HepG2 (cell line): Measurements from ENCODE around the gene CPT1B. TPM values are rescaled to one million over a fixed set of nuclear protein-coding genes. Genes with fewer than 3 reads are reported as not detected.

Experiments used
- GMEB1 ChIP-seq: sonication (generic); formaldehyde crosslinking; IDR thresholded peaks from 2 replicates; pipeline ENCODE4 v1.5.1; 2020; ENCODE audit warnings: missing genetic modification reagents, mild to moderate bottlenecking, borderline replicate concordance
- HNF1A ChIP-seq, 2 experiments: sonication (generic) in 1 of 2; formaldehyde crosslinking in 1 of 2; IDR thresholded peaks; 2 replicates each; pipeline versions ENCODE4 v1.4.0 to v1.6.1; 2016 to 2020; ENCODE audit warnings: borderline replicate concordance in 1 of 2, low read depth in 1 of 2, mild to moderate bottlenecking in 1 of 2, missing genetic modification reagents in 1 of 2
- MTA3 ChIP-seq: sonication (generic); formaldehyde crosslinking; IDR thresholded peaks from 2 replicates; pipeline ENCODE4 v1.4.0; 2020; ENCODE audit warnings: missing genetic modification reagents
- MTF2 ChIP-seq: sonication (generic); formaldehyde crosslinking; IDR thresholded peaks from 2 replicates; pipeline ENCODE4 v1.5.0; 2020; ENCODE audit warnings: missing genetic modification reagents, borderline replicate concordance
- PHF8 ChIP-seq: sonication (generic); formaldehyde crosslinking; IDR thresholded peaks from 2 replicates; pipeline ENCODE4 v1.5.0; 2020; ENCODE audit warnings: missing genetic modification reagents
- RBM22 ChIP-seq: fragments of 200-400 bp; formaldehyde crosslinking; optimal IDR thresholded peaks from 2 replicates; pipeline ENCODE3; 2017; ENCODE audit warnings: mild to moderate bottlenecking, low read length, moderate library complexity
- RBM39 ChIP-seq: fragments of 200-400 bp; formaldehyde crosslinking; IDR thresholded peaks from one replicate; pipeline ENCODE4 v1.6.1; 2018; ENCODE audit warnings: antibody characterized with exemption, mild to moderate bottlenecking, low read depth, low read length; ENCODE audit not compliant: poor library complexity, severe bottlenecking
- SP2 ChIP-seq: sonication (generic); formaldehyde crosslinking; IDR thresholded peaks from 2 replicates; pipeline ENCODE4 v1.5.1; 2020; ENCODE audit warnings: mild to moderate bottlenecking, missing genetic modification reagents
- TBX3 ChIP-seq: fragments of 450-650 bp; IDR thresholded peaks from 2 replicates; pipeline ENCODE4 v1.6.1; 2017; ENCODE audit warnings: antibody characterized with exemption, mild to moderate bottlenecking, inconsistent platforms, borderline replicate concordance
- THYN1 ChIP-seq: sonication (generic); formaldehyde crosslinking; IDR thresholded peaks from 2 replicates; pipeline ENCODE4 v1.8.1; 2023; ENCODE audit warnings: low read depth, mild to moderate bottlenecking, moderate library complexity, missing genetic modification reagents, borderline replicate concordance
- ZC3H4 ChIP-seq: sonication (generic); formaldehyde crosslinking; IDR thresholded peaks from 2 replicates; pipeline ENCODE4 v1.4.0; 2020; ENCODE audit warnings: missing genetic modification reagents, borderline replicate concordance
- ZNF124 ChIP-seq: sonication (generic); formaldehyde crosslinking; IDR thresholded peaks from 2 replicates; pipeline ENCODE4 v1.4.0; 2020; ENCODE audit warnings: missing genetic modification reagents
- ZNF234 ChIP-seq: sonication (generic); formaldehyde crosslinking; conservative IDR thresholded peaks from 2 replicates; pipeline ENCODE4 v1.5.1; 2020; ENCODE audit warnings: mild to moderate bottlenecking, missing genetic modification reagents
- ZNF256 ChIP-seq: sonication (generic); formaldehyde crosslinking; conservative IDR thresholded peaks from 2 replicates; pipeline ENCODE4 v1.4.0; 2020; ENCODE audit warnings: missing genetic modification reagents
- ZNF260 ChIP-seq: sonication (generic); formaldehyde crosslinking; IDR thresholded peaks from 2 replicates; pipeline ENCODE4 v1.4.0; 2020; ENCODE audit warnings: missing genetic modification reagents, low read depth, mild to moderate bottlenecking, borderline replicate concordance
- ZNF280D ChIP-seq: sonication (generic); formaldehyde crosslinking; IDR thresholded peaks from 2 replicates; pipeline ENCODE4 v1.5.1; 2020; ENCODE audit warnings: mild to moderate bottlenecking, missing genetic modification reagents
- ZNF501 ChIP-seq: sonication (generic); formaldehyde crosslinking; IDR thresholded peaks from 2 replicates; pipeline ENCODE4 v1.5.1; 2020; ENCODE audit warnings: mild to moderate bottlenecking, moderate library complexity, missing genetic modification reagents
- ZNF572 ChIP-seq: sonication (generic); formaldehyde crosslinking; IDR thresholded peaks from 2 replicates; pipeline ENCODE4 v1.5.1; 2020; ENCODE audit warnings: mild to moderate bottlenecking, missing genetic modification reagents
- ZNF777 ChIP-seq: sonication (generic); formaldehyde crosslinking; IDR thresholded peaks from 2 replicates; pipeline ENCODE4 v1.4.0; 2020; ENCODE audit warnings: missing genetic modification reagents
- polyA plus RNA-seq, 8 experiments: library from polyadenylated mRNA; depleted of rRNA in 3 of 8; stranded (reverse) in 7 of 8; unstranded in 1 of 8; fragments of >200 nt; fragmentation: Illumina TruSeq in 4 of 8; extraction: Trizol in 4 of 8; gene quantifications; 2 replicates each; pipeline versions ENCODE4 v1.2.1 to v1.2.3, GENCODE V29; 2011 to 2016; ENCODE audit warnings: low read depth in 4 of 8, missing spikeins in 1 of 8, mixed read lengths in 1 of 8; ENCODE audit not compliant: insufficient read depth in 1 of 8
- total RNA-seq, 5 experiments: library from RNA; depleted of rRNA; stranded (reverse); fragments of >200 nt; fragmentation: Illumina TruSeq; extraction: Trizol; gene quantifications; 2 replicates each; pipeline ENCODE4 v1.2.3, GENCODE V29; 2016; ENCODE audit warnings: low read depth in 1 of 5

The CPT1B gene
- total and polyA plus RNA-seq, 2 of the 13 experiments (the other 11 are each of a cell fraction or from before 2014, with no cell fraction given): 9.2 to 19.5 TPM

- TF ChIP-seq GMEB1 (CRISPR knock-in tag): no peak; the same call in 1 of the 2 replicates
- no peak for TF ChIP-seq ZC3H4 (CRISPR knock-in tag)
- TF ChIP-seq HNF1A (IDR thresholded peaks at IDR 0.05; ENCODE audit: low read depth): no peak
- TF ChIP-seq HNF1A (CRISPR knock-in tag; IDR thresholded peaks at IDR 0.05; ENCODE audit: borderline replicate concordance): no peak
- no peak for TF ChIP-seq MTA3 (CRISPR knock-in tag)
- TF ChIP-seq RBM39: peak; percentile 56
- TF ChIP-seq ZNF124: no peak
- TF ChIP-seq ZNF501 (CRISPR knock-in tag): no peak
- 0 out of 2 replicates have a peak, but pooled peaks have one; percentile 37 for TF ChIP-seq ZNF572 (CRISPR knock-in tag)
- TF ChIP-seq ZNF280D: no peak
- no peak for TF ChIP-seq THYN1
- TF ChIP-seq SP2 (CRISPR knock-in tag): no peak
- peak; percentile 68 for TF ChIP-seq PHF8
- no peak for TF ChIP-seq ZNF234
- TF ChIP-seq ZNF260 (CRISPR knock-in tag): no peak
- no peak for TF ChIP-seq MTF2 (CRISPR knock-in tag)
- TF ChIP-seq TBX3: no peak
- TF ChIP-seq ZNF777 (CRISPR knock-in tag): no peak
- TF ChIP-seq RBM22: no peak
- no peak for TF ChIP-seq ZNF256 (CRISPR knock-in tag)
Measured at GRCh38 chr22:50530580-50530876, 47.7 kb downstream of the CPT1B start (continued).
